Colonic mucosa (tissue), 4 donors: ENCODE data around the gene INSIG1. TPM values are rescaled to one million over a fixed set of nuclear protein-coding genes. Genes with fewer than 3 reads are reported as not detected.

ENCODE experiments used
- DNase-seq: peaks from one replicate; pipeline ENCODE4 v3.0.0-alpha.2; 2020
- H3K27ac ChIP-seq: fragments of 200-600 bp; one replicate; pipeline ENCODE4 v1.8.0; 2021
- H3K27me3 ChIP-seq: fragments of 200-600 bp; one replicate; pipeline ENCODE4 v1.8.0; 2021
- H3K36me3 ChIP-seq: fragments of 200-600 bp; one replicate; pipeline ENCODE4 v1.8.0; 2021
- H3K4me1 ChIP-seq: fragments of 200-600 bp; one replicate; pipeline ENCODE4 v1.8.0; 2021; ENCODE audit warnings: mild to moderate bottlenecking
- H3K4me3 ChIP-seq: fragments of 200-600 bp; one replicate; pipeline ENCODE4 v1.8.0; 2021
- H3K9ac ChIP-seq, 2 donors: one replicate each; pipeline ENCODE4 v1.7.0; 2013; ENCODE audit warnings: control low read depth in 2 of 2, low read depth in 2 of 2, low read length in 2 of 2
- H3K9me3 ChIP-seq: fragments of 200-600 bp; one replicate; pipeline ENCODE4 v1.8.0; 2021
- CTCF ChIP-seq: fragments of 200-600 bp; IDR thresholded peaks from one replicate; pipeline ENCODE4 v1.8.0; 2022; ENCODE audit warnings: antibody characterized with exemption, mild to moderate bottlenecking
- intact Hi-C: fragments of 100-400 bp; cut with DNase I; formaldehyde crosslinking; loops from one replicate; pipeline ENCODE4 v1.14.1; 2022
- total RNA-seq, 2 donors: library from RNA; stranded (reverse); fragmentation: NEBNext Ultra II Directional in 1 of 2; extraction: Animal tissue kit (Norgen Biotek cat#: 25700) in 1 of 2; gene quantifications; one replicate each; pipeline ENCODE4 v1.2.1, GENCODE V29; 2021
- donor health status: healthy.
- donor health status: DM: no; HTN: no; CAD: no.
- donor health status: DM: no; HTN: no; CAD: no.

The INSIG1 gene
- total RNA-seq, 2 donors from 2014 or later, result 72.1 to 232 TPM

GRCh38 chr7:155294511-155294778 is 3.2 kb upstream of the INSIG1 start:
- no peak for TF ChIP-seq CTCF
- Histone ChIP-seq H3K9me3 (no peaks in the 10 kb centered on the region), H3K36me3 (no peaks in the 10 kb centered on the region), H3K27me3 (no peaks in the 10 kb centered on the region), H3K4me1 (no peaks in the 10 kb centered on the region), H3K27ac (no peak overlapping the region), H3K4me3 (no peak overlapping the region), H3K9ac (no peak overlapping the region)
- DNase-seq, result no peak
- intact Hi-C loops, result no loop called here

- Histone ChIP-seq H3K36me3 (no peaks in the 10 kb centered on the region), H3K4me1 (peaks cover 5% of the 10 kb centered on the region), H3K9ac (no peak overlapping the region), H3K27me3 (no peaks in the 10 kb centered on the region), H3K9me3 (no peaks in the 10 kb centered on the region), H3K4me3 (no peak overlapping the region), H3K27ac (no peak overlapping the region)
- no peak for TF ChIP-seq CTCF
- intact Hi-C loops, result no loop called here
- DNase-seq, result no peak
Observed at GRCh38 chr7:155295511-155295910, 2.2 kb upstream of the INSIG1 start.

GRCh38 chr7:155296006-155296787 is 1.5 kb upstream of the INSIG1 start:
- Histone ChIP-seq H3K27ac (peak overlapping the region; percentile 99), H3K27me3 (no peaks in the 10 kb centered on the region), H3K9ac (peak overlapping the region; percentile 65 to 67), H3K36me3 (no peaks in the 10 kb centered on the region), H3K4me1 (peaks cover 10% of the 10 kb centered on the region), H3K4me3 (peak overlapping the region; percentile 57), H3K9me3 (no peaks in the 10 kb centered on the region)
- no peak for TF ChIP-seq CTCF
- intact Hi-C loops, result no loop called here
- DNase-seq, result no peak

GRCh38 chr7:155296788-155297516 is 726 bp upstream of the INSIG1 start:
- no peaks in the 10 kb centered on the region for H3K36me3 ChIP-seq
- H3K27ac ChIP-seq, result peak overlapping the region; percentile 99
- intact Hi-C loops, result no loop called here
- H3K9ac ChIP-seq, result peak overlapping the region; percentile 65 to 67
- no peaks in the 10 kb centered on the region for H3K27me3 ChIP-seq
- TF ChIP-seq CTCF, result no peak
- H3K9me3 ChIP-seq, result no peaks in the 10 kb centered on the region
- H3K4me1 ChIP-seq, result peaks cover 10% of the 10 kb centered on the region
- DNase-seq, result peak; percentile 57
- peak overlapping the region; percentile 57 for H3K4me3 ChIP-seq

- peaks cover 10% of the 10 kb centered on the region for H3K4me1 ChIP-seq
- DNase-seq, result peak; percentile 49
- intact Hi-C loops, result no loop called here
Observed at GRCh38 chr7:155298288-155298833, 683 bp downstream of the INSIG1 start.

More at GRCh38 chr7:155298288-155298833, 683 bp downstream of the INSIG1 start:
- TF ChIP-seq CTCF, result no peak
- Histone ChIP-seq H3K9ac (peak overlapping the region; percentile 76 to 88), H3K36me3 (peaks cover 14% of the 10 kb centered on the region), H3K4me3 (peak overlapping the region; percentile 92), H3K27ac (peak overlapping the region; percentile 99), H3K27me3 (no peaks in the 10 kb centered on the region), H3K9me3 (no peaks in the 10 kb centered on the region)
